GM18526 (cell line): Measurements from ENCODE around the gene TRIM59.

Source experiments
- POLR2A ChIP-seq: IDR thresholded peaks from 3 replicates; pipeline ENCODE4 v1.6.1; 2011; ENCODE audit not compliant: insufficient read length; ENCODE audit errors: extremely low read depth

Gene TRIM59

DNA sequence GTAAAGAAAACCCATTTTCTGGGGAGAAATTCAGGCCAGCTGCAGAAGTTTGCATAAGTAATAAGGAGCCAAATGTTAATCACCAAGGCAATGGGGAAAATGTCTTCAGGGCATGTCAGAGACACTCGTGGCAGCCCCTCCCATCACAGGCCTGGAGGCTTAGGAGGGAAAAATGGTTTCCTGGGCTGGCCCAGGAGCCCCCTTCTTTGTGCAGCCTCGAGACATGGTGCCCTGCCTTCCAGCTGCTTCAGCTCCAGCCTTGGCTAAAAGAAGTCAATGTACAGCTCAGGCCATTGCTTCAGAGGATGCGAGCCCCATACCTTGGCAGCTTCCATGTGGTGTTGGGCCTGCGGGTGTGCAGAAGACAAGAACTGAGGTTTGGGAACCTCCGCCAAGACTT is 20.6 kb upstream of the TRIM59 start:
- no peak for TF ChIP-seq POLR2A

DNA sequence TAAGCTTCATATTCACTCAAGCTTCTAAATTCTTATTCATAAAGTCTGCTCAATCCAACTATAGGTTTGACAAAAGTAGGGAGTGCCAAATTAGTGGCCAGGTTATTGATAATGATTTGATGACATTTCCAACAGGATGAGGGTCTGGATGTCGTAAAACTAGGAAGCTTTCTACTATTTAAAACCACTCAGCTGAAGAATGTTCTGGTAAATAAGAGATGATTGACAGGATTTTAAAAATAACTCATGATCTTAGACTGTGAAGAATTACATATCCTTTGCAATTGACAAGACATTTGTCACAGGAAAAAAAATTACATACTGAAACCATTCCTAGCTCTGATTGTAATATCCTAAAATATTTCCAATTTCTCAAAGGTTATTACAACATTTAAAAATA is 15.4 kb upstream of the TRIM59 start:
- no peak for TF ChIP-seq POLR2A

DNA sequence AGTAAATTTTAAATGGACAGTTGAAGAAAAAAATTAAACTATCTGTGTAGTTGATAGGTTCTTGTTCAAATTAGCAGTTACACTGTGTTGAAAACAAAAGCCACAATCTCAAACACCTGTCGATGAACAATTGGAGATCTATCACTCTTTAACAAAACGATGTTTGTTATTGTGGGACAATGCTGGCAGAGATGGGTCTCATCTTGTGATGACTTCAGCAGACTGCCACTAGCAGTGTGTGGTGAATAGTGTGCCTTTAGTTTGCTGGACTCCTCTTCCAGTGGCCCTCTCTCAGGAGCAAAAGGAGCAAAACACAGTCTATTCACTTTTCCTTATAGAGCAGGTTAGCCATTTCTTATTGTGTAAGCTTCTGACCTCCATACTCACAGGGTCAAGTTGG is 14.7 kb upstream of the TRIM59 start:
- no peak for TF ChIP-seq POLR2A

DNA sequence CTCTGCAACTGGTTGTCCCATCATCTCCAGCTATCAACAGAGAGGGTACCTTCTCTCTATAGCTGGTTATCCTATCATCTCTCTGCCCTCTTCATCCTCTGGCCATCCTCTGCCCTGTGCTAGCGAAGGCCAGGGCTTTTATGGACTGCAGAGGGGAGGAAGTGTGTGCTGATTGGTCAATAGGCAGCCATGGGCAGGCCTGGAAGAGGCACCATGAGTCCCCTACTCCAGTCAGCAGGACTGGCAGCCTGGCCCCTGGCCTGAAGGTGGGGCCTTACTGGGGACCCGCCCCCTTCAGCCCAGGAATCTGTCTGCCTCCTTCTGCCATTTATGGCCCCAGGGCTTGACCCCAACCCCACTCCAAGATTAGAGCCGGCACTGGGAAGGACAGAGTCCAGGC is 10.4 kb upstream of the TRIM59 start:
- no peak for TF ChIP-seq POLR2A

DNA sequence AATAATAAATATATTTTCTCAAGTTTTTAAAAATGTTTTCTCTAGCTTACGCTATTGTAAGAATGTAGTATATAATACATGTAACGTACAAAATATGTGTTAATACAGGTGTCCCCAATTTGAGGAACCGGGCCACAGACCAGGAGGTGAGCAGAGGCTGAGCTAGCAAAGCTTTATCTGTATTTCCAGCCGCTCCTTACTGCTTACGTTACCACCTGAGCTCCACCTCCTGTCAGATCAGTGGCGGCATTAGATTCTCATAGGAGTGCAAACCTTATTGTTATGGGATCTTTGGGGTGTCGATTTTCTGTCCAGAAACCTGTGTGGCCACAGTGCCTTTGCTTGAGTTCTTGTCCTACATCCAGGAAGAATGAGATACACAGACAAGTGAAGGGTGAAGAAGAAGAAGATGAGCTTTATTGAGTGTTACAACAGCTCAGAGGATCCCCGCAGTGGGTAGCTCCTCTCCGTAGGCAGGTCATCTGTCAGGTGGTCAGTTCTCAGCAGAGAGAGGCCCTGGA is 9.9 kb upstream of the TRIM59 start:
- TF ChIP-seq POLR2A: no peak

DNA sequence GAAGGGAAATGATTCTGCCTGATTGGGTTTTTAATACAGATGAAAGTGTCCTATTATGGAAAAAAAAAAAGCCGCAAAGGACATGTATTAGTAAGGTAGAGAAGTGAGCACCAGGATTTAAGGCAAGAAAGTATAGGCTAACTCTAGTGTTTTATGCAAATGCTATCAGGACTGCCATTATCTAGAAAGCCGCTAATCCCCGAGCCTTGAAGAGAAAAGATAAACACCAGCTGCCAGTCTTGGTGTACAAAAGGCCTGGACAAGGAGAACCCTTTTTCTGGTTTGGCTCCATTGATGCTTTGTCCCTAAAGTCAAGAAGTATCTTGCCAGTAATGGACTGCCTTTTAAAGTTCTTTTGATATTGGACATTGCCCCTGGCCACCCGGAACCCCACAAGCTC is 8.6 kb upstream of the TRIM59 start:
- no peak for TF ChIP-seq POLR2A

DNA sequence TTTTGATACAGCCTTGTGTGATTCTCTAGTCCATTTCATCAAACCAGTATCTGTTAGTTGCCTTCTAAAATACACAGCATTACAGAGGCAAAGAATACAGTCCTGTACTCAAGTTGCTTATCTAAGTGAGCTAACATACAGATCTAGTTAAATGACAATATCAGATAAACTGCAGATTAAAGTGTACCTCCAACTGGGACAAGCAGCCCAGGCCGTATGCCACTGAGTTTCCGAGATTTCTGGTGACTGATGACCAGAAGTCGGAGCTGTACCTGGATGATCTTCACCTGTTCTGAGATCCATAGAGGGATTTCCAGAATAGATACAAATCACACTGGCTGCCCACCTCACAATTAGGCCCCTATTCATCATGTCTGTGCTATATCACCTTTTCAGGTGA is 6.3 kb upstream of the TRIM59 start:
- no peak for TF ChIP-seq POLR2A

DNA sequence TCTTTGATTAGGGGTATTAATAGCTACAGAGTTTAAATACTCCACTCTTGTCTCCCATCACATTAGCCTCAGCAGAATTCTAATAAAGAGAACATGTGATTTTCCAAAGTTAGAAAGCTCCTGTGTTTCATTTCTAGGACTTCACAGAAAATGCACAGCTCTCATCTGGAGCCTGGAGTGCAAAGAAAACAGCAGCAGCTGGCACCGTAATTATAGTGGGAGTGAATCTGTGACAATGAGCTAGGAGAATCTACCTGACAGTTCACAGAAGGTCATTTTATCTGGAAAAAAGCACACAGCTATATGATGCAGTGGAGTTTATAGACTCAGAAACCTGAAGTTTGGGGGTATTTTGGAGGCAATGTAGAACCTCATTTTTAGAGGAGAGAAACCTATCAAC is 5.4 kb upstream of the TRIM59 start:
- no peak for TF ChIP-seq POLR2A

DNA sequence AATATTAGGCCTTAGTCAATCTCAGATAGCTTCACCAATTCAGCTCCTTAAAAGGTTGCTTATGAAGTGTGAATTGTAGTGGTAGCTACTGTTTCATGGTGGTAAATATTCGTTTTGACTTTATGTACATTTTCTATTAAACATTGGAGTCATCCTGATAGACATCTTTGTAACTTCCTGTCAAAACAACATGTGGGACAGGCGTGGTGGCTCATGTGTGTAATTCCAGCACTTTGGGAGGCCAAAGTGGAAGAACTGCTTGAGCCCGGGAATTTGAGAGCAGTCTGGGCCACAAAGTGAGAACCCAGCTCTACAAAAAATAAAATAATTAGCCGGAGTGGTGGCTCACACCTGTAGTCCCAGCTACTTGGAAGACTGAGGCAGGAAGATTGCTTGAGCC is 2.0 kb upstream of the TRIM59 start:
- TF ChIP-seq POLR2A: no peak

DNA sequence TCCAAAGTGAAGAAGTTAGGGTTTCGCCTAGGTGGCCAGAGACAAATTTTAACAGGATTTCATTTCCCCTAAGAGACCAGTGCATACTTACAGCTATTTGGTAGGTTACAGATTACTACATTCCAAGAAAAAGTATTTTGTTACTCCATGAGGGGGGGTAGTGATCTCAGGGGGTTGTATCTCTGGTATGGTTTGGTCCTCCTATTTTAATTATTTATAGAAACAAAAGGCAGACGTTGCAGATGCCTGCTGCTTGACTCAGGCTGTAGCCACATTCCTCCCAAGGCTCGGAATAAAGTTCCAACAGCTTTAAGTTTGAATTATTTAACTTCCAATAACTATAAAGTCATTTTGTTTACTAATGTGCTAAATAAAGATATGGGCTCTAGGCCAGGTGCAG is 1.3 kb upstream of the TRIM59 start:
- TF ChIP-seq POLR2A: no peak

DNA sequence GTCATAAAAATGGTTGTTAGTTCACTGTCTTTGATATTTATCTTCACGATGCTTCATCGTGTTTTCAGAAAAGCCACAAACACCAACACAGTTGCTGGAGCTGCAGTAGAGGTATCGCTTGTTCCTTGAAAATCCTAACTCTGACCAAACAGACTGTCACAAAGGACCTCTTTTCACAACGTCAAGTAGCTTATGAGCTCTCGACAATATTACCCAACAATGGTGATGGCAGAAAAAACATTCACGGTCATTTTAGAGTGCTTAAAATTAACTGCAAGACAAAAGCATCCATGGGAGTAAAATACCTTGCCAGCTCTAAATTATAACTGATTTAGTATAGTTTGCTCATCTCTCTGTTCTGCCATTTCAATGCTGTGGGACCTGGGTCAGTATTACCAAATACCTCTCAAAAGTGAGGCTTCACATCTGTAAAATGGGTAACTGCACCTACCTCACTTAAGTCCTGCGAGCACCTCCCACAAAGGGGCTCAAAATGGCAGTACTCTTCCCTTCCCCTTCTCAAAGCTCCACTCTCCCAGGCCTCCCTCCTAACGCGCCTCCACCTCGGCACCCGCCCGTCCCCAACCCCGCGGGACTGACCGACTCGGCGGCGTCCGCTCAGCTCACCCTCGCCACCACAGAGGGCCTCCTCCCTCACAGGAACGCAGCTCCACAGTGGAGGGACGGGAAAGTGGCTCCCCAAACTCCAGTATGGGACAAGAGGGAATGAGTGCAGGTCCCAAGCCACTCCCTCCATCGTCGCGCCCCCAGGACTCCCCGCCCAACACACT is 546 bp downstream of the TRIM59 start:
- no peak for TF ChIP-seq POLR2A

DNA sequence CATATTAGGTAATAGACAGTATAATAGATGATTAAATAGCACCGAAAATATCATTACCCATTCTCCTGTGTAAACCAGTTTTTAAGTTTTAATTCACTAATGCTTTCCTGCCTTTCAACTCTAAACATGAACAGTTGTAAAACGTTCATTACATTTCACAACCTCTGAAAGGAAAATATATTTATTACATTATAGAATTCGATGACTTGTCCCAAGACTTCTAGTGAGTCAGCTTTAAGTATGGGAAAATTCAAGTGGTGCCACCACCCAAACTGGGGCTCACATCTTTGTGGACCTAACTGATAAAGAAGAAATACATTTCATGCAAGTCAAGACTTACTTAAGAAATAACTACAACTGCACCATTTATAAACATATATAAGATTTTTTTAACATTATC is 2.0 kb downstream of the TRIM59 start:
- no peak for TF ChIP-seq POLR2A

DNA sequence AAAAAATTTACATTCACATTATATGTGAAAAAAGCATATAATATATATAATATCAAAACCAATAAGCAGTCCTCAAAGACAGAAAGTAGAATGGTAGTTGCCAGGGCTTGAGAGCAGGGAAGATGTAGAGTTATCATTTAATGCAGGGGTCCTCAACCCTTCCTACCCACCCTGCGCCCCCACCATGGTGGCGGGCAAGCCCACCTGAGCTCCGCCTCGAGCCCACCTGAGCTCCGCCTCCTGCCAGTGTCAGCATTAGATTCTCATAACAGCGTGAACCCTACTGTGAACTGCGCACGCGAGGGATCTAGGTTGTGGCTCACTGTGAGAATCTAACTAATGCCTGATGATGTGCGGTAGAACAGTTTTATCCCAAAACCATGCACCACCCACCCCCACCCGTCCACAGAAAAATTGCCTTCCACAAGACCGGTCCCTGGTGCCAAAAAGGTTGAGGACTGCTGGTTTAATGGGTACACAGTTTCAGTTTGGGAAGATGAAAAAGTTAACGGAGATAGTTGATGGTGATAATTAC is 3.0 kb downstream of the TRIM59 start:
- TF ChIP-seq POLR2A: no peak

DNA sequence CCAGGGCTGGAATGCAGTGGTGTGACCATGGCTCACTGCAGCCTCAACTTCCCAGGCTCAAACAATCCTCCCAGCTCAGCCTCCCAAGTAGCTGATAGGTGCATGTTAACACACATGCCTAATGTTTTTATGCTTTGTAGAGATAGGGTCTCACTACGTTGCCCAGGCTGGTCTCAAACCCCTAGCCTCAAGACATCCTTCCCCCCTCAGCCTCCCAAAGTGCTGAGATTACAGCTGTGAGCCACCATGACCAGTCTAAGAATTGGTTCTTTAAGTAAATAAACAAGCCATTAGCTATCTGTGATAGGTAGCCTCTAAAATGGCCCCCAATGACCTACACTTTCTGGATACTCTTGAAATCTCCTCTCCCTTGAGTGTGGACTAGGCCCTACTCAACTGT is 3.7 kb downstream of the TRIM59 start:
- no peak for TF ChIP-seq POLR2A

DNA sequence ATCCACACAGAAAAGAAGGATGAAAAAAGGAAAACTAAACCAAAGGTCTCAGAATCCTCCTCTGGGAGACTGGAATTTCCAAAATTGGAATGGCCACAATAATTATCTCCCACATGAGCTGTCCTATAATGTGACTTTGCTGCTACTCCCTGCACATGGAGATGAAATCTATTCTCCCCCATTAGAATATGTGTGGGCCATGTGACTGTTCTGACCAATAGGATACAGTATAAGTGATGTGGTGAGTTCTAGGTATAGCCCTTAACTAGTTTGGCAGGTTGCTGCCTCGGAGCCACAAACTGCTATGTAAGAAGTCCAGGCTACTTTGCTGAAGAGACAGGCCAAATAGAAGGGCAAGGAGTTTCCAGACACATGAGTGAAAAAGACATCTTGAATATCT is 5.2 kb downstream of the TRIM59 start:
- no peak for TF ChIP-seq POLR2A

DNA sequence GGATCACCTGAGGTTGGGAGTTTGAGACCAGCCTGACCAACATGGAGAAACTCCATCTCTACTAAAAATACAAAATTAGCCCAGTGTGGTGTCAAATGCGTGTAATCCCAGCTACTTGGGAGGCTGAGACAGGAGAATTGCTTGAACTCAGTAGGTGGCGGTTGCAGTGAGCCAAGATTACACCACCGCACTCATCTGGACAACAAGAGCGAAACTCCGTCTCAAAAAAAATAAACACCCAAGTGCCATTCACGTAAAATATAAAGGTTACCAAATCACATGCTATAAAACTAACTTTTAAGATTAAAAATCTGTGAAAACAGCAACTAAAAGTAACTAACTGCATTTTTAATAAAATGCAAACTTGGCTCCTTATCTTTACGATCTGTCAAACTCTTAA is 8.9 kb downstream of the TRIM59 start:
- no peak for TF ChIP-seq POLR2A

DNA sequence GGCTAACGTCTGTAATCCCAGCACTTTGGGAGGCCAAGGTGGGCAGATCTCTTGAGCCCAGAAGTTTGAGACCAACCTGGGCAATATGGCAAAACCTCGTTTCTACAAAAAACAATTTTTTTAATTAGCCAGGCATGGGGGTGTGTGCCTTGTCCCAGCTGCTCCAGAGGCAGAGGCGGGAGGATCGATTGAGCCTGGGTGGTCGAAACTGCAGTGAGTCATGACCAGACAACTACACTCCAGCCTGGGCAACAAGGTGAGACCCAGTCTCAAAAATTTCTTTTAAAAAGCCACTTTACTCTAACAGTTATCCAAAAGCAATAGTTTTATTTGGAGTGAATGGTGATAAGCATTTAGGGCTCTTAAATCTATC is 12.5 kb downstream of the TRIM59 start:
- TF ChIP-seq POLR2A: no peak
